Central memory CD8-positive, alpha-beta T cell (primary cell): ENCODE measurements around the gene FERMT1.
"Not testable (repeated sequence)": the region's sequence is repeated elsewhere in the genome, so short reads cannot be mapped to it uniquely, and the experiment has no call there.

ENCODE experiments used
- ATAC-seq: fragments of 150-1000 bp; cut with Tn5 transposase; replicated peaks from 2 replicates; pipeline ENCODE4 v1.10.0; 2022; ENCODE audit warnings: mild to moderate bottlenecking, moderate FRiP score, moderate number of reproducible peaks; ENCODE audit not compliant: poor library complexity, severe bottlenecking; ENCODE audit errors: extremely low read depth
- DNase-seq, 2 donors: peaks; one replicate each; pipeline ENCODE4 v3.0.0; 2021; ENCODE audit warnings: low spot score in 2 of 2
- H3K27ac Mint-ChIP-seq: one replicate; pipeline ENCODE4 v1.8.0; 2022; ENCODE audit warnings: low read depth, mild to moderate bottlenecking, moderate library complexity, mixed read lengths
- H3K27me3 Mint-ChIP-seq: one replicate; pipeline ENCODE4 v1.8.0; 2022; ENCODE audit warnings: mixed read lengths
- H3K36me3 Mint-ChIP-seq: one replicate; pipeline ENCODE4 v1.8.0; 2022; ENCODE audit warnings: mild to moderate bottlenecking, moderate library complexity, mixed read lengths; ENCODE audit not compliant: insufficient read depth
- H3K4me1 Mint-ChIP-seq: one replicate; pipeline ENCODE4 v1.8.0; 2022; ENCODE audit warnings: mixed read lengths
- H3K4me3 Mint-ChIP-seq: one replicate; pipeline ENCODE4 v1.8.0; 2022; ENCODE audit warnings: mild to moderate bottlenecking, moderate library complexity, mixed read lengths
- H3K9me3 Mint-ChIP-seq: one replicate; pipeline ENCODE4 v1.8.0; 2022; ENCODE audit warnings: mixed read lengths

FERMT1 gene

GRCh38 chr20:6134592-6134991, 11.8 kb upstream of the FERMT1 start:
- H3K27me3 Mint-ChIP-seq = peaks cover 57% of the 10 kb centered on the region
- ATAC-seq (no peak), DNase-seq (no peak)
- no peak overlapping the region for H3K4me3 Mint-ChIP-seq
- H3K36me3 Mint-ChIP-seq = no peaks in the 10 kb centered on the region
- no peaks in the 10 kb centered on the region for H3K9me3 Mint-ChIP-seq
- no peaks in the 10 kb centered on the region for H3K4me1 Mint-ChIP-seq
- no peak overlapping the region for H3K27ac Mint-ChIP-seq

- H3K27ac Mint-ChIP-seq = no peak overlapping the region
- peaks cover 59% of the 10 kb centered on the region for H3K27me3 Mint-ChIP-seq
- DNase-seq (no peak), ATAC-seq (no peak)
- H3K36me3 Mint-ChIP-seq = no peaks in the 10 kb centered on the region
- H3K9me3 Mint-ChIP-seq = no peaks in the 10 kb centered on the region
- no peaks in the 10 kb centered on the region for H3K4me1 Mint-ChIP-seq
- H3K4me3 Mint-ChIP-seq = no peak overlapping the region
Measured at GRCh38 chr20:6130045-6130444, 7.2 kb upstream of the FERMT1 start.

- Mint-ChIP-seq H3K4me3 (no peak overlapping the region), H3K9me3 (no peaks in the 10 kb centered on the region), H3K36me3 (no peaks in the 10 kb centered on the region), H3K4me1 (peaks cover 6% of the 10 kb centered on the region), H3K27me3 (peaks cover 70% of the 10 kb centered on the region), H3K27ac (no peak overlapping the region)
- DNase-seq (no peak), ATAC-seq (no peak)
Measured at GRCh38 chr20:6127825-6128224, 5.0 kb upstream of the FERMT1 start.

GRCh38 chr20:6126846-6127245, 4.0 kb upstream of the FERMT1 start:
- no peak overlapping the region for H3K27ac Mint-ChIP-seq
- DNase-seq (no peak), ATAC-seq (no peak)
- H3K36me3 Mint-ChIP-seq = no peaks in the 10 kb centered on the region
- peaks cover 6% of the 10 kb centered on the region for H3K4me1 Mint-ChIP-seq
- H3K9me3 Mint-ChIP-seq = no peaks in the 10 kb centered on the region
- no peak overlapping the region for H3K4me3 Mint-ChIP-seq
- H3K27me3 Mint-ChIP-seq = peaks cover 72% of the 10 kb centered on the region

- Mint-ChIP-seq H3K36me3 (no peaks in the 10 kb centered on the region), H3K4me3 (no peak overlapping the region)
- no peak for ATAC-seq
Measured at GRCh38 chr20:6123649-6124014, 802 bp upstream of the FERMT1 start.

GRCh38 chr20:6122111-6122872, 538 bp downstream of the FERMT1 start:
- DNase-seq = no peak
- no peak overlapping the region for H3K27ac Mint-ChIP-seq
- H3K27me3 Mint-ChIP-seq = peaks cover 68% of the 10 kb centered on the region
- ATAC-seq = no peak
- no peaks in the 10 kb centered on the region for H3K36me3 Mint-ChIP-seq
- H3K9me3 Mint-ChIP-seq = no peaks in the 10 kb centered on the region
- H3K4me3 Mint-ChIP-seq = peak overlapping the region; percentile 19
- peaks cover 6% of the 10 kb centered on the region for H3K4me1 Mint-ChIP-seq

More at GRCh38 chr20:6123649-6124014, 802 bp upstream of the FERMT1 start:
- Mint-ChIP-seq H3K9me3 (no peaks in the 10 kb centered on the region), H3K4me1 (peaks cover 6% of the 10 kb centered on the region), H3K27me3 (peaks cover 80% of the 10 kb centered on the region), H3K27ac (no peak overlapping the region)
- no peak for DNase-seq

- Mint-ChIP-seq H3K4me3 (no peak overlapping the region), H3K9me3 (no peaks in the 10 kb centered on the region), H3K27ac (no peak overlapping the region), H3K27me3 (peaks cover 63% of the 10 kb centered on the region), H3K4me1 (peaks cover 6% of the 10 kb centered on the region), H3K36me3 (no peaks in the 10 kb centered on the region)
- ATAC-seq = no peak
- DNase-seq = no peak
Measured at GRCh38 chr20:6121504-6121903, 1.3 kb downstream of the FERMT1 start.

GRCh38 chr20:6120491-6120988, 2.3 kb downstream of the FERMT1 start:
- Mint-ChIP-seq H3K27me3 (peaks cover 56% of the 10 kb centered on the region), H3K9me3 (no peaks in the 10 kb centered on the region), H3K4me1 (peaks cover 6% of the 10 kb centered on the region), H3K36me3 (no peaks in the 10 kb centered on the region), H3K27ac (no peak overlapping the region), H3K4me3 (no peak overlapping the region)
- ATAC-seq = no peak
- DNase-seq = no peak

- H3K4me1 Mint-ChIP-seq = no peaks in the 10 kb centered on the region
- no peak overlapping the region for H3K4me3 Mint-ChIP-seq
- no peak for DNase-seq
- no peak for ATAC-seq
- no peaks in the 10 kb centered on the region for H3K36me3 Mint-ChIP-seq
- H3K27me3 Mint-ChIP-seq = peaks cover 42% of the 10 kb centered on the region
- peaks cover 13% of the 10 kb centered on the region for H3K9me3 Mint-ChIP-seq
- H3K27ac Mint-ChIP-seq = no peak overlapping the region
Measured at GRCh38 chr20:6116758-6117157, 6.1 kb downstream of the FERMT1 start.

- no peaks in the 10 kb centered on the region for H3K36me3 Mint-ChIP-seq
- H3K27ac Mint-ChIP-seq = no peak overlapping the region
- ATAC-seq (no peak), DNase-seq (no peak)
- H3K27me3 Mint-ChIP-seq = peaks cover 35% of the 10 kb centered on the region
- peaks cover 13% of the 10 kb centered on the region for H3K9me3 Mint-ChIP-seq
- no peaks in the 10 kb centered on the region for H3K4me1 Mint-ChIP-seq
- no peak overlapping the region for H3K4me3 Mint-ChIP-seq
Measured at GRCh38 chr20:6115221-6115895, 7.5 kb downstream of the FERMT1 start.

- H3K4me3 Mint-ChIP-seq = no peak overlapping the region
Measured at GRCh38 chr20:6114696-6115095, 8.1 kb downstream of the FERMT1 start.

GRCh38 chr20:6113951-6114350, 8.9 kb downstream of the FERMT1 start:
- H3K27me3 Mint-ChIP-seq = peaks cover 31% of the 10 kb centered on the region
- no peaks in the 10 kb centered on the region for H3K4me1 Mint-ChIP-seq
- no peak overlapping the region for H3K4me3 Mint-ChIP-seq
- no peak for DNase-seq
- no peaks in the 10 kb centered on the region for H3K36me3 Mint-ChIP-seq
- no peak for ATAC-seq
- no peak overlapping the region for H3K27ac Mint-ChIP-seq
- peaks cover 13% of the 10 kb centered on the region for H3K9me3 Mint-ChIP-seq

More at GRCh38 chr20:6114696-6115095, 8.1 kb downstream of the FERMT1 start:
- ATAC-seq (no peak), DNase-seq (no peak)
- Mint-ChIP-seq H3K27ac (no peak overlapping the region), H3K4me1 (no peaks in the 10 kb centered on the region), H3K9me3 (peaks cover 13% of the 10 kb centered on the region), H3K36me3 (no peaks in the 10 kb centered on the region), H3K27me3 (peaks cover 39% of the 10 kb centered on the region)

GRCh38 chr20:6112965-6113364, 9.9 kb downstream of the FERMT1 start:
- not testable (repeated sequence) for H3K36me3 Mint-ChIP-seq, H3K4me3 Mint-ChIP-seq, ATAC-seq, H3K4me1 Mint-ChIP-seq, H3K27ac Mint-ChIP-seq, DNase-seq
- Mint-ChIP-seq H3K9me3 (peaks cover 13% of the 10 kb centered on the region), H3K27me3 (peaks cover 29% of the 10 kb centered on the region)
